Endothelial cell of umbilical vein (primary cell): Measurements from ENCODE around the gene PTPN2. TPM values are rescaled to one million over a fixed set of nuclear protein-coding genes. Genes with fewer than 3 reads are reported as not detected.

ENCODE experiments used
- BruUV-seq: library from RNA; stranded (reverse); fragments of 400-500 nt; replicated peaks from 2 replicates; lab custom pipeline; 2021; lab: Mats Ljungman, UMichigan
- CTCF ChIA-PET: fragments of 300-600, 350-600 bp; sonication (Branson Sonifier 250); formaldehyde crosslinking; loops from one replicate; lab custom pipeline; 2021; ENCODE audit warnings: antibody characterized with exemption, inconsistent platforms; lab: Charles Lee
- POLR2A ChIA-PET: fragments of 300-600, 350-600 bp; sonication (Branson Sonifier 250); formaldehyde crosslinking; loops from one replicate; lab custom pipeline; 2021; ENCODE audit warnings: antibody characterized with exemption, inconsistent platforms; lab: Charles Lee
- DNase-seq: peaks from one replicate; pipeline ENCODE4 v3.0.0-alpha.2; 2011; ENCODE audit warnings: low read depth, low spot score
- FAIRE-seq: peaks from 2 replicates; lab custom pipeline; 2011; peaks lifted over from hg19 to GRCh38; lab: Jason Lieb, UNC
- H2AFZ ChIP-seq: 2 replicates; pipeline ENCODE4 v1.6.0; 2012; ENCODE audit warnings: low read depth, low read length, control low read depth, inconsistent platforms
- H3K27ac ChIP-seq: 2 replicates; pipeline ENCODE4 v1.5.1; 2011; ENCODE audit warnings: low read depth, mild to moderate bottlenecking, control low read depth, low read length, moderate library complexity; ENCODE audit not compliant: insufficient read depth
- H3K27me3 ChIP-seq, 2 experiments: 2 replicates each; pipeline versions ENCODE4 v1.6.0 to v1.6.1; 2011; ENCODE audit warnings: low read length in 2 of 2, mixed read lengths in 1 of 2; ENCODE audit not compliant: control insufficient read depth in 2 of 2, insufficient read depth in 2 of 2
- H3K36me3 ChIP-seq, 2 experiments: 2 replicates in 1 of 2; 3 replicates in 1 of 2; pipeline ENCODE4 v1.5.1; 2011; ENCODE audit warnings: low read length in 2 of 2, mild to moderate bottlenecking in 1 of 2, moderate library complexity in 1 of 2; ENCODE audit not compliant: control insufficient read depth in 2 of 2, insufficient read depth in 2 of 2; ENCODE audit errors: extremely low read depth in 1 of 2
- H3K4me1 ChIP-seq: 3 replicates; pipeline ENCODE4 v1.5.1; 2011; ENCODE audit warnings: mild to moderate bottlenecking, low read length; ENCODE audit not compliant: control insufficient read depth, insufficient read depth; ENCODE audit errors: extremely low read depth
- H3K4me2 ChIP-seq: 2 replicates; pipeline ENCODE4 v1.6.1; 2011; ENCODE audit warnings: low read length, control low read depth, mixed read lengths; ENCODE audit not compliant: insufficient read depth
- H3K4me3 ChIP-seq, 3 experiments: fragments of 200-600 bp in 1 of 3; sonication (generic), shearing (Covaris generic) in 1 of 3; replicated peaks in 1 of 3; 2 replicates each; pipeline ENCODE4 v1.5.1; 2011 to 2016; ENCODE audit warnings: control low read depth in 3 of 3, low read length in 3 of 3, mild to moderate bottlenecking in 2 of 3, inconsistent platforms in 1 of 3, low read depth in 1 of 3, moderate library complexity in 1 of 3; ENCODE audit not compliant: insufficient read depth in 1 of 3
- H3K79me2 ChIP-seq: 2 replicates; pipeline ENCODE4 v1.6.0; 2012; ENCODE audit warnings: low read length, inconsistent platforms; ENCODE audit not compliant: control insufficient read depth, insufficient read depth
- H3K9ac ChIP-seq: replicated peaks from 2 replicates; pipeline ENCODE3; 2011; ENCODE audit warnings: low read length, control low read depth; ENCODE audit not compliant: insufficient read depth; ENCODE audit errors: extremely low read depth
- H3K9me1 ChIP-seq: replicated peaks from 3 replicates; pipeline ENCODE4 v1.6.0; 2011; ENCODE audit warnings: mild to moderate bottlenecking, low read length; ENCODE audit not compliant: control insufficient read depth, insufficient read depth; ENCODE audit errors: extremely low read depth
- H3K9me3 ChIP-seq: replicated peaks from 2 replicates; pipeline ENCODE4 v1.5.1; 2012; ENCODE audit warnings: low read length, inconsistent platforms; ENCODE audit not compliant: control insufficient read depth, insufficient read depth
- H4K20me1 ChIP-seq: replicated peaks from 2 replicates; pipeline ENCODE3; 2011; ENCODE audit warnings: mild to moderate bottlenecking, low read length; ENCODE audit not compliant: control insufficient read depth, insufficient read depth; ENCODE audit errors: extremely low read depth
- CTCF ChIP-seq, 2 donors: IDR thresholded peaks; 1 replicate in 1 of 2; 2 replicates in 1 of 2; pipeline ENCODE4 v1.5.1; 2011; ENCODE audit warnings: low read length in 2 of 2, mild to moderate bottlenecking in 2 of 2, moderate library complexity in 2 of 2, control low read depth in 1 of 2, inconsistent platforms in 1 of 2, low read depth in 1 of 2; ENCODE audit not compliant: insufficient read depth in 1 of 2; ENCODE audit errors: extremely low read depth in 1 of 2
- EZH2 ChIP-seq: IDR thresholded peaks from 2 replicates; pipeline ENCODE4 v1.6.1; 2012; ENCODE audit warnings: borderline replicate concordance, low read depth, mild to moderate bottlenecking, moderate library complexity, low read length, inconsistent platforms; ENCODE audit not compliant: severe bottlenecking
- FOS ChIP-seq: IDR thresholded peaks from 2 replicates; pipeline ENCODE4 v1.6.1; 2011; ENCODE audit warnings: mild to moderate bottlenecking, low read length, moderate library complexity, borderline replicate concordance; ENCODE audit not compliant: insufficient read depth
- GATA2 ChIP-seq: IDR thresholded peaks from 2 replicates; pipeline ENCODE4 v1.7.0; 2011; ENCODE audit warnings: low read depth, mild to moderate bottlenecking, moderate library complexity, mixed read lengths, low read length; ENCODE audit not compliant: insufficient read length, insufficient read depth
- JUN ChIP-seq: IDR thresholded peaks from 2 replicates; pipeline ENCODE4 v1.6.1; 2011; ENCODE audit warnings: borderline replicate concordance, low read depth; ENCODE audit not compliant: insufficient read length, insufficient read depth
- MAX ChIP-seq: IDR thresholded peaks from 2 replicates; pipeline ENCODE4 v1.6.1; 2011; ENCODE audit not compliant: insufficient read depth, insufficient read length
- MYC ChIP-seq: IDR thresholded peaks from one replicate; pipeline ENCODE4 v1.6.1; 2011; ENCODE audit warnings: mild to moderate bottlenecking, low read depth, low read length
- POLR2A ChIP-seq: IDR thresholded peaks from 2 replicates; pipeline ENCODE4 v1.6.1; 2012; ENCODE audit warnings: low read depth, mild to moderate bottlenecking, control low read depth, low read length
- POLR2AphosphoS5 ChIP-seq: IDR thresholded peaks from 2 replicates; pipeline ENCODE4 v1.6.1; 2012; ENCODE audit warnings: low read depth, mild to moderate bottlenecking, control low read depth, low read length, moderate library complexity; ENCODE audit not compliant: insufficient read depth
- dilution Hi-C: fragments of 300-500 bp; cut with MboI; formaldehyde crosslinking; loops from one replicate; pipeline ENCODE4 v1.15.0; 2019; ENCODE audit warnings: low sequenced_read_pairs; ENCODE audit not compliant: extremely low pct_ligation_motif_present
- intact Hi-C: fragments of 100-400 bp; cut with micrococcal nuclease; formaldehyde crosslinking; loops from one replicate; pipeline ENCODE4 v1.10.0; 2022
- polyA plus RNA-seq, 4 experiments: library from polyadenylated mRNA; depleted of rRNA in 3 of 4; stranded (reverse) in 3 of 4; unstranded in 1 of 4; fragments of >200 nt; gene quantifications; 2 replicates each; pipeline versions ENCODE4 v1.2.1 to v1.2.3, GENCODE V29; 2011 to 2012; ENCODE audit warnings: missing spikeins in 1 of 4
- total RNA-seq: library from RNA; stranded (reverse); gene quantifications from 2 replicates; pipeline ENCODE4 v1.2.3, GENCODE V29; 2021

The PTPN2 gene
- total and polyA plus RNA-seq, 2 donors (not counting 3 experiments of a cell fraction or from before 2014, with no cell fraction given): 8.2 to 20.9 TPM

- Histone ChIP-seq H3K79me2 (no peaks in the 10 kb centered on the region), H3K27ac (no peak overlapping the region), H3K4me3 (no peak overlapping the region), H3K27me3 (no peaks in the 10 kb centered on the region), H3K9me1 (no peaks in the 10 kb centered on the region), H3K36me3 (no peaks in the 10 kb centered on the region), H4K20me1 (no peaks in the 10 kb centered on the region), H3K9me3 (no peaks in the 10 kb centered on the region), H3K9ac (no peak overlapping the region), H3K4me1 (no peaks in the 10 kb centered on the region), H3K4me2 (no peak overlapping the region), H2AFZ (no peak overlapping the region)
- intact Hi-C loops: no loop called here
- dilution Hi-C loops: no loop called here
- ChIA-PET CTCF (no interaction called here), POLR2A (no interaction called here)
- no peak for TF ChIP-seq POLR2A
- TF ChIP-seq MYC: no peak
- no peak for TF ChIP-seq GATA2
- no peak for TF ChIP-seq POLR2AphosphoS5
- no peak for TF ChIP-seq FOS
- no peak for TF ChIP-seq CTCF (IDR thresholded peaks at IDR 0.05; ENCODE audit: extremely low read depth in 1 of 2, insufficient read depth in 1 of 2, low read depth in 1 of 2, low read length in 2 of 2)
- TF ChIP-seq JUN: no peak
- TF ChIP-seq MAX: no peak
- no peak for TF ChIP-seq EZH2
- no peak for FAIRE-seq
- BruUV-seq: no TSS peak
- DNase-seq: no peak
These were observed 110.7 kb downstream of the PTPN2 start for GRCh38 chr18:12773369-12773768.
